NCI-H526 treated with DMSO at 0.1 percent for 48 hours (cell line): Measurements from ENCODE around the gene SLC25A21.

Experiments used
- DNase-seq: peaks from one replicate; lab custom pipeline; 2025; lab: John Stamatoyannopoulos, UW

The SLC25A21 gene

DNA sequence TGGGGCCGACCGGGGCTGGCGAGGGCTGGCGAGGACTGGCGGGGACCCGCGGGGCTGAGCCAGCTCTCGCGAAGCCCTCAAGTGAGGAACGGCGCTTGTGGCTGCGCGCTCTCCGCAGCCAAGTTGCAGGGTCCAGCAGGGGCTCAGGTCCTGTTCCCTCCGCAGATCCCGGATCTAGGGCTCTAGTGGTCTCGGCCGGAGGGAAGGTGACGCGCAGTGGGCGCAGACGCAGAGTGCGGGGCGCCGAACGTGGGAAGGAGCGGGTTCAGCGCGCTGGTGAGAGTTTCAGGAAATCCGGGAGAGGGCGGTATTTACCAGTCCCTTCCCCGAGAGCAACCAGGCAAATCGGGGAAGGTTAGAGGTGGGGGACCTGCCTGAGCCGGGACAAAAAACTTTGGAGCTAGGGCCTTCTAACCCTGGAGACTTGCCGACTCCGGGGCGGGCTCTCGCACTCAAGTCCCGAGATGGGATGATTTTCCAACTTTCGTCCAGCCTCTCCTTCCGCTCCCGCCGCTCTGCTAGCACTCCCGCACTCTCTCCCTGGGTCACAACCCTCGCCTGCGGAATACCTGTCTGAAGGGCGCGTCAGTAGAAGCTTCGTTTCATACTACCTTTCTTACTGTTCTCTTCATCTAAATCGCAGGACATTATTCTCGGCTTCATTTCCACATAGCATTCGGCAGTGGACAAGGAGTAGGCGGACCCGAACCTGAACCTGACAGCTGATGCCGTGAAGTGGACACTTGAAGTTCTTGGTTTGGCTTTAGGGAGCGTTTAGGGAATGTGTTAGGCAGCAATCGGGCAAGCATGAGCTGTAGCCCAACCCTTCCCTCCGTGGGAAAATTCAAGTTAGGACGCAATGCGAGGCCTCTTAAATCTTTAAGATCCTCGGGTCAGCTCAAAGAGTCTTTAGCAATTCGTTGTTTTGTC lies 524.3 kb downstream of the SLC25A21 start:
- DNase-seq = peak; percentile 44

DNA sequence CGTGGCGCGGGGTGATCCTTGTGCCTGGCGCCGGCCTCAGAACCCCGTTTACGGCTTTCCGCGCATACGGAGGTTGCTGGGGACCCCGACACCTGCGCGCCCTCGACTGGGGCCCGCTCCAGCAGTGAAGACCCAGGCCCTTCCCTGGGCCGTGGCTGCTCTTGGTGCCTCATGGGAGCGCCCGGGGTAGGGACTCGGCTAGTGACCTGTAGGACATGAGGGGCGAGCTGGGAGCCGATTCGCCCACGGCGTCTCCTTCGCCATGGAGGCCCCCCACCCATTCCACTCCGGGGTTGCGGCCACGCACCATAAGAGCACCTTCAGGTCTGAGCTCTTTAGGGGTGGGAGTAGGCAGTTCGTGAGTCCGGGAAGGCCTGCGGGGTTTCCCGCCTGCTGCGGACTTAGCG lies 525.0 kb downstream of the SLC25A21 start:
- no peak for DNase-seq

DNA sequence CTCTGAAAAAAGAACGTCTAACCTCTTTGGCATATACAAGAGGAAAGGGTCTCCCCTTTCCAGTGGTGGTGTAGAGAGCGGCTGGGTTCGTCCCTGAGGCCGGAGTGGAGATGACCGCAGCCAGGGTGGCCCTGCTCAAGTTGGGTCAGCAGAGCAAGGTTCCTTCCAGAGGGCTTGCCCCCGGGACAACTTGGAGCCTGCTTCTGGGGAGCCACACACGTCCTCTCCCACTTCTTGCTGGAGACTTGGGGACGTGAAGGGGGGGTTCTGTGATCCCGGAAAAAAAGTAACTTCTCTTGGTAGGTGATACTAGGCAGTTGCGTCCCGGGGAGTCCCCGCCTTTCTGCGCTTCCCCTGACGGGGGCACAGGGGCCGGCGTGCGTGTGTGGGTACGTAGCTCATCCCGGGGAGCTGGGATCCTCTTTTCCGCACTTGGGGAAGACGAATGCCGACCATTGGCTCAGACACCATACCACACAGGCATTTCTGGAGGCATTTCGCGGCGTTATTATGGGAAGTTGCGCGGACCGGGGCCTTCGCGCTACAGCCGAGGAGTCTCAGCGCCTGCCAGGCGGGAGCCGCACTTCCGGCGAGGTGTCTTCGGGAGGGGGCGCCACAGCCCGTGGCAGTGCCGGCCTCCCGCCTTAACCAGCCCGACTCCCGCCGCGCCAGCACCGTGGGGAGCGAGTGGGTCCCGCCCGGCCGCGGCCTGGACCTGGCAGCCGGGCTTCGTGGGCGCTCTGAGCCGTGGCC lies 525.6 kb downstream of the SLC25A21 start:
- no peak for DNase-seq

DNA sequence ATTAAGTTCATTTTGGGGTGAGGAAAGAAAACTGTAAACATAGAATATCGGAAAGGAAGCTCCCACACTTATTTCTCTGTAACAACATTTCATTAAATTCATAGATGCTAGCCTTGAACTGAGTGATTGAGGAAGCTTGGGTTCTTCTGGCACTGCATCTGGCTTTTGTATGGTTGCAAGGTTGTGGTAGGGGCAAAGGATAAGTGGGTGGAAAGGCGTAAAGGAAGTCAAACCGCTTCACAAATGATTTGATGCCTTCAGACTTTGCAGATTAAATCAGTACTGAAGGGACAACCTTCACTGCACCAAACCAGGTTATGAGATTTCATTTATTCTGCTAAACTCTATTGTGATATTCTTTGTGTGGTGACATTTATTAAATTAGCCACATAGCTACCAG lies 538.8 kb downstream of the SLC25A21 start:
- no peak for DNase-seq
